Measurements from ENCODE around the gene MAP2K3.

Gene MAP2K3

DNA sequence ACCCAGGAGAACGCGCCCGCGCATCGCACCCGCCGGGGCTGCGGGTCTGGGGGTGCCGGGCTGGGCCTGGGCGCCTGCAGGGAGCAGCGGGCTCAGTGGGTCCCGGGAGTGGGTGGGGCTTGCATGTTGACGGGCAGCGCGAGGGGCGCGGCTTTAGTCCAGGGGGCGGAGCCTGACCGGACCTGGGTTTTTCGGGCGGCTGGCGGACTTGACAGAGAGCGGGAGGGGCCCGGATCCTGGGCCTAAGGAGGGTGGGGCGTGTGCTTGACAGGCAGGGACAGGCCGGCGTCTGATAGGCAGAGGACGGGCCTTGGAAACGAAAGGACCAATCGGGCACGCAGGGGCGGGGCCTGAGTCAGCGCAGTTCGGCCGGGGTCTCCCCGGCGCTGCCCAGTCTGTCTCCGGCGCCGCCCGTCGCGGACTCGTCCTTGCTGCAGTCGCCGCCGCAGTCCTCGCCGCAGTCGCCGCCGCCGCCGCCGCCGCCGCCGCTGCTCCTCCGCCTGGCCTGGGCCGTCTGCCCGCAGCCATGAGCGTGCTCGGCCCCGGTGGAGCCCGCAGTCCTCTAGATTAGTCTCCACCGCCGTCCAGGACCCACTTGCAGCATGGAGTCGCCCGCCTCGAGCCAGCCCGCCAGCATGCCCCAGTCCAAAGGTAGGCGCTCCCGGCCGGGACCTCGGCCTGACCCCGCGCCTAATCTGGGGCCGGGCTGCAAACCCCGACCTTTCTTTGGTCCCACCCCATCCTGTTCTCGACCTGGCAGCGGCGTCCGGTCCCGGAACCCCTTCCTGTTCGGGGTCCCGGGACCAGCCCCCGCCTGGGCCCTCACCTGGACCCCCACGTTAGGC, at the start of gene MAP2K3:
MAP2K3 (plus strand) TSS at position 393 of the 845 bp plus-strand sequence; CDS start at position 603, 210 bp downstream.
- DNase-seq, result peak; percentile 98

DNA sequence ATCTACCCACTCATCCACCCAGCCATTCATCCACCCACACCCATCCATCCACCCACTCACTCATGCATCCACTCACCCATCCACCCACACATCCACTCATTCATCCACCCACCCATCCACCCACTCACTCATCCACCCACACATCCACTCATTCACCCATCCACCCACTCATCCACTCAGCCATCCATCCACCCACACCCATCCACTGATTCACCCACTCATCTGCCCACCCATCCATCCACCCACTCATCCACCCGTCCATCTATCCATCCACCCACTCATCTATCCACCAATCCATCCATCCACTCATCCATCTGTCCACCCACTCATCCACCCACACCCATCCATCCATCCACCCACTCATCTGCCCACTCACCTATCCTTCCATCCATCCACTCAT, 48.6 kb upstream of the MAP2K3 start:
- DNase-seq, result no peak

DNA sequence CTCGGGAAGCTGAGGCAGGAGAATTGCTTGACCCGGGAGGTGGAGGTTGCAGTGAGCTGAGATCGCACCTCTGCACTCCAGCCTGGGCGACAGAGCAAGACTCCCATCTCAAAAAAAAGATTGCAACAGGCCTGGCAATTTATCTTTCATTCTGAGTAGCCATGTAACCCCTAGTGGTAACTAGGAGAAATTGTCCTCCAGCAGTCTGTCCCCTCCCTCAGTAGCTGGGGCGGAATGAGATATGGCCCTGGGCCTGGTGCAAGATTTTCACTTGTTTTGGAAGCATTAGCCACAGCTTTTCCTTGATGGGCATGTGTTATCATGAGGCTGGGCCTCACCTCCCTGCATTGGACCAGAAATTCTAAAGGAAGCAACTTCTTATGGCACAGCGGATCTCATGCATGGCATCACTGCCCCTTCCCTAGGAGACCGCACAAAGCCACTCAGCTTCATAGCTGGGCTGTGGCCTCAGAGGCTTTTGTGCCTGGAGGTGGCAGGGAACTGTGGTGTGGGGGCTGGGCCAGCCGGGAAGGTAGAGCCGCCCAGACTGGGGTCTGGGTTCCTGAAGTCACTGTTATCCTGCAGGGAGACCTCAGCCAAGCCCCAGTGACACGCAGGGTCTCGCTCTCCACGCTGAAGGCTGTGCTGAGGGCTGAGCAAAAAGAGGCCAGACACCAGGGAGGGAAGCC, 44.7 kb upstream of the MAP2K3 start:
- DNase-seq, result no peak

DNA sequence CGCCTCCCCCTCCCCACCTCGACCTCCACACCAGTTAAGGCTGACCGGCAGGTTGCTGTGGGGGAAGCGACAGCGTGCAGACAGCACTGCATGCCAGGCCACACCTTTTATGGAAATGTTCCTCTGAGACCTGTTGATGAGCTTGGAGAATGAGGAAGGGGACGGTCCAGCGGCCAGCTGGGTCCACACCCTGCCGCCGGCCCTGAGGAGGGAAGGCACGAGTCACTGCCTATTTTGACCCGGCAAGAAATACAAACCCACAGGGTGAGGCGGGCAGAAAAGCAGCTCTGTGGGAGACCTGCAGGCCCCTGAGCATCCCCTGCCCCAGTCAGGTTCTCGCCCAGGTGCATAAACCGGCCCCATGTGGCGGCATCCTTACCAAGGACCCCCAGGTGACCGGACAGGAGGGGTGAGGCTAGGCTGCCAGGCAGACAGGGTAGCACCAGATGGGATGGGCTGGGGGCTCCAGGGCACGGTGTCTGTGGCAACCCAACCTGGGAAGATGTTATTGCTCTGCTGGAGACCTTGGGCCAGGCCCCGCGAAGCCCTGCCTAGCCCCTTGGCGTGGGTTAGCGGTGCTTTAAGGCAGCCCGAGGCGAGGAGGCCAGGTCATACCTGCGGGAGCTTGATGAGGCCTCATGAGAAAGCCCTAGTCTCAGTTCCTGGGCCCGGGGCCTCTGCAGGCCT, 44.0 kb upstream of the MAP2K3 start:
- no peak for DNase-seq

DNA sequence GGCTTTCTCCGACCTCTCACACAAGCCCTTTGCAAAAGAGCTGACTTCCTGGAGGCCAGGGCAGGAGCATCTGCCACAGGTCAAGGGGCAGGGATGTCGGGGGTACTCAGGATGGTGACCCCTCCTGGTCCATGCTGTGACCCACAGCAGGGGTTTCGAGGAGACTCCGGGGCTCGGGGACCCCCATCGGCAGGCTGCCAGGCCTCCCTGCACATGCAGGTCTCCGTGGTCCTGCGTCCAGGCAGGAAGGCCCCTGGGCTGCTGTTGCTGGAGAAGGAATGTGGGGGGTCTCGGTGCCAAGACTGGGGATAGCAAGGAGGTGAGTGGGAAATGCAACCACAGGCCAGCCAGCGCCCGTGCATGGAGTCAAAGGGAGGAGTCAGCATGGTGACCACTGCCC, 42.9 kb upstream of the MAP2K3 start:
- DNase-seq, result no peak

DNA sequence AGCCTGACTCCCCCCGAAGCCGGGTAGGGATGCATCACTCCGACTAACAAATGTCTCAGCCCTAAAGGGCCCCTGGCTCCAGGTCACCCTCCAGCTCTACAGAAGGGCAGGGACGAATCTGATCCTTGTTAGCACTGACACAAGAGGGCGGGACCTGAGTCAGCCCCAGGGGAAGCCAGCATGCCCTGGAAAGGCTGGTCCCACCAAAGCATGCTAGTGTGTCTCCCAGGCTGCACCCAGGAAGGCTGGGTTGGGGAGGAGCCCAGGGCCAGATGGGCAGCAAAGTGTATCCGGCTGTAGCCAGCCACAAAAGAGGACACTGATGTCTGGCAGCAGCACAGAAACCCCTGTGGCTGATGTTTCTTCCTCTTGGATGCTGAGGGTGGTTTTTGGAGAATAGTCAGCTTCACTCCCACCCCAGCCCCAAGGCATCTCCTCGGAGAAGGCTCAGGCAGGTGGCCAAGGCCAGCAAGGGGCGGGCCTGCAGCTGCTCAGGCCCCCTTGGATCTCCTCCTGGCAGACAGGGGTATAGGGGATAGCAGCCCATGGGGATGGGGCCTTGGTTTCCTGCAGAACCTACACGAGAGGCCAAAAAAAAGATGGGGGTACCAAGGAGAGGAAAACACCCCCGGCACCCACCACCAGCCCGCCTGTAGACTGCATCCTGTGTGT, 42.3 kb upstream of the MAP2K3 start:
- no peak for DNase-seq

DNA sequence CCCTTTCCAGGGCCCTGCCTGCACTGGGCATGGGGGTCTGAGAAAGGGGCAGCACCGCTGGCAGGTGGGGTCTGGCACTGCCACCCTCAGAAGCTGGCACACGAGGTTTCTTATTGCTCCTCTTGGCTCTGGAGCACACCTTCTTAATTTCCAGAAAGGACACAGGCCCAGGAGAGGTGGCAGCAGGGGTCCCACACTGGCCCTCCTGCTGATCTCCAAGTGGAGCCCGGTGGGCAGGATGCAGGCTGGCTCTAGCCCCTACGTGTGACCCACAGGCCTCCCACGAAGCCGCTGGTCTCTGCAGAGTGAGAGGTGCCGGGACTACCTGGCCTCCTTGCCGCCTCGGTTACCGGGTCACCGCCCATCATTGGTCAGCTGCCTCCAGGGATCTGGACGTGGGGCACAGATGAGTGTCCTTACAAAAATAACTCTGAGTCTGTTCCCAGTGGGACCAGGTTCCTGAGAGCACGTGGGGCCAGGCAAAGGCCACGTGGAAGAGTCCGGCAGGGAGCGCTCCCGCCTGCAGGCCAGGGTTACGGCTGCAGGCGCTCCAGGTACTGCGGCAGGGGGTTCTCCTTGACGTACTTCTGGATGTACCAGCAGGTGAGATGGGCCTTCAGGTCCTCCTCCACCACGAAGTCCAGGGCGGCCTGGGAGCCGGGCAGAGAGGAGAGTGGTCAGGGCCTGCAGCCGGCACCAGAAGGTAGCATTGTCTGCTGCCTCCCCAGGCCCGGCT, 41.6 kb upstream of the MAP2K3 start:
- DNase-seq, result no peak

DNA sequence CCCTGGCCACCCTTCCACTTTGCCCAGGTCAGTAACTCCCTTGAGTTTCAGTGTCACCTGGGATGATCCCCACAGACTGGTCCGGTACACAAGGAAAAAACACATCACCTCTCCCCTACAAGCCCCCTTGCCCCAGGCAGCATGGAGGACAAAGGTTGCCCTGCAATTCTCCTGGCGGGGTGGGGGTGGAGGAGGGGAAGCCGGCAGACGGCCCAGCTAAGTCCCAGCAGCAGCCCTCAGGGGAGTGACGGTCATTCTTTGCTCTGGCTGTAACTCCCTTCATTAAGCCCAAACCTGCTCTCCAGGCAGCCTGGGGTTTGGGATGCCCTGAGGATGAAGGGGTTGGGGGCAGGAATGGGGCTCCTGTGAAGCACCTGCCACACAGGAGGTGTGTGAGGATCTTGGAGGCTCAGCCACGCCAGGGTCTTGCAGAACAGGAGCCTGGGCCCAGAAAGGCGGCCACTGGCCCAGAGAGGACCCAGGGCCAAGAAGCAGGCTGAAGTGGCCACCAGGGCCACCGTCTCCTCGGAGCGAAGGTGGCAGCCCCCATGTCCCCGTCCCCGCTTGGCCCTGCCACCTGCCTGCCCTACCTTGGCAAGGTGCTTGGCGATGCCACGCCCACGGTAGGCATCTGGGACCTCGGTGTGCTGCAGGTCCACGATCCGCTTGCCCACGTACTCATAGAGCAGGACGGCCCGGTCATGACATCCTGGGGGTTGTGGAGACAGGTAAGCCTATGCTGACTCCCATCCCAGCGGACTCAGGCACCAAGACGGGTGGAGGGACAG, 40.8 kb upstream of the MAP2K3 start:
- DNase-seq, result no peak

DNA sequence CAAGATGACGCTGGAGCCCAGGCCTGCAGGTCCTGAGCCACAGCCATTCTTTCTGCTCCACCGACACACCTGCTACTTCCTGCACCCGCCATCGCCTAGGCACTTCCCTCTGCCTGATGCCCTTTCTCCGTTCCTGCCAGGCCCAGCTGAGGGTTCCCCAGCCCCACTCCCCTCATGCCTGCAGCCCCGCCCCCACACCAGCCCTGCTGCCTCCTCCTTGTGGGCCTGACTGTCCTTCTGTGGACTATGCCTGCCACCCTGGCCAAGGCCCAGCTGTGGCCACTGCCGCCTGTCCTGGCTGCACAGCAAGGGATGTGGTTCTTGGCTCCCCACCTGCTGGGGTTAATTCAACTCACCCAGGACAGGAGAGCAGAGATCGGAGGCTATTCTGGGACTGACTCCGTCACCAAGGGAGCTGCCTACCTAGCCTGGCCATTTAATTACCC, 38.8 kb upstream of the MAP2K3 start:
- DNase-seq, result no peak

DNA sequence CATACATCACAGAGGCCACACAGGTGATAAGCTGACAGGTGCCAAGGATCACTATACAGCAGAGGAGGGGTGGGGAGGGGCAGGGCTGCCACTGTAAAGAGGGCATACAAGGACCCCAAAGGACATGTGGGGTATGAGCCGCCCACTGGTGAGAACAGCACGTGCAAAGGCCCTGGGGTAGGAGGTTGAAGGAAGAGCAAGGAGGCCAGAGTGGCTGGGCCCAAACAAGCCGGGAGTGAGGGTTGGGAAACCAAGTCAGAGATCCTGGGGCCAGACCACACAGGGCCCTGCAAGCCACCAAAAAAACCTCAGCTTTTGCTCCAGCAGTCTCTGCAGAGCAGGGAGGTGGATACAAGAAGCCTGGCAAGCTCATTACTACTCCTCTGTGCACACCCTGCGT, 37.8 kb upstream of the MAP2K3 start:
- no peak for DNase-seq

DNA sequence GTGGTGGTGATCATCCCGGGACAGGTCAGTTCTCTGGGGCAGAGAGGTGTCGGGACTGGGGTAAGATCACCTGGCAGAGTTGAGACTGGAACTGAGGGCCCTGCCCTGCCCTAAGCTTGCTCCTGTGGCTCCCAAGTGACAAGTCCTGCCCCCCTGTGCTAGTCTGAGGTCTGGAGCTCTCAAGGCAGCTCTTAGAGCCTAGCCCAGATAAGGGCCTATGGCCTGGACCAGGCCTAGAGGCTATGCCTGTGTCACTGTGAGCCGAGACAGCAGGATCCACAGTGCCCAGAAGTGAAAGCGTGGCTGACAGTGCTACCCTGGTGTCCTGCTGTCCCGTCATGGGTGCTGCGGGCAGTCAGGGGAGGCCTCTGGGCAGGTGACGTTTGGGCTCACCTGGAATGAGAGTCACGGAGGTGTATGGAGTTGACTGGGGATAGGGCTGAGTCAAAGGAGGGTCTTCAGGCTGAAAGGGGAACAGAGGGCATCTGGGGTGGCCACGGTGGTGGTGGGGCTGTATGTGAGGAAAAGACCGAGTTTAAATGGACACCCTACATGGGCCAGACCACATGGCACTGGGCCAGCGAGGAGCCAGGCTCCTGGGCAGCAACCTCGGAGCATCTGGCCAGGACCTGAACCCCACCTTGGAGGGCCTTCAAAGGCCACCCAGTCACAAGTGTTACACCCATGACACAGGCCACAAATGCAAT, 36.8 kb upstream of the MAP2K3 start:
- DNase-seq, result no peak

DNA sequence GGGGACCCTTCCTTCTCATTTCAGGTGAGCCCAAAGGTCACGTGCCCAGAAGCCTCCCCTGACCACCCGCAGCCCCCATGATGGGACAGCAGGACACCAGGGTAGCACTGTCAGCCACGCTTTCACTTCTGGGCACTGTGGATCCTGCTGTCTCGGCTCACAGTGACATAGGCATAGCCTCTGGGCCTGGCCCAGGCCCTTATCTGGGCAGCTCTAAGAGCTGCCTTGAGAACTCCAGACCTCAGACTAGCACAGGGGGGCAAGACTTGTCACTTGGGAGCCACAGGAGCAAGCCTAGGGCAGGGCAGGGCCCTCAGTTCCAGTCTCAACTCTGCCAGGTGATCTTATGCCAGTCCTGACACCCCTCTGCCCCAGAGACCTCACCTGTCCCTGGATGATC, 36.0 kb upstream of the MAP2K3 start:
- DNase-seq, result no peak

DNA sequence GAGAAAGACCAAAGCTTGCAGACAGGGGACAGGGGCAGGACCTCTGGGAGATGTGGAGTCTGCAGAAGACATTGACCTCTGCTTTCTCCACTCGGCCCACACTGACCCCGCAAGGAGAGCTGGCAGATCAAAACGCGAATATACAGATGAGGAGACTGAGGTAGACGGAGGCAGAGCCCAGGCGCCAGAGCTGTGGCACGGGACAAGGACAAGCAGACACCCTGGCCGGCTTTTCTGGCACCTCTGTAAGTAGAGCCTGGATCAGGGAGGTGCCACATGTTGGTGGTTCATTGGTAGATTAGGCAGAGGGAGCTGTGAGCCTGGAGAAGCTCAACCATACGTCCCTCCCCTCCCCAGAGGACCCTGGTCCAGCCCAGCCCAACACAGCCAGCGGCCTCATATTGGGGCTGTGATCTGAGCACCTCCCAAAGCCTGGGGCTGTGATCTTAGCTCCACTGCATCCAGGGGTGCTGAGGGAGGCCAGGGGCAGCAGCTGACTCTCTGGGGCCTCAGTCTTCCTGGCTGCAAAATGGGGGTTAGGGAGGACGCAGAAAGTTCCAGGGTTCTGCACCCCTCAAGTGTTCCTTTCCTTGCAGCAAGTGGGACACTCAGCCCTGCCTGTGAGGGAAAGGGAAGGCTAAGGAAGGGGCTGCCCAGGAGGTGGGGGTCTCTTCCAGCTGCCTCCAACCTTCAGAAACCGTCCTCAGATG, 35.3 kb upstream of the MAP2K3 start:
- DNase-seq, result no peak

DNA sequence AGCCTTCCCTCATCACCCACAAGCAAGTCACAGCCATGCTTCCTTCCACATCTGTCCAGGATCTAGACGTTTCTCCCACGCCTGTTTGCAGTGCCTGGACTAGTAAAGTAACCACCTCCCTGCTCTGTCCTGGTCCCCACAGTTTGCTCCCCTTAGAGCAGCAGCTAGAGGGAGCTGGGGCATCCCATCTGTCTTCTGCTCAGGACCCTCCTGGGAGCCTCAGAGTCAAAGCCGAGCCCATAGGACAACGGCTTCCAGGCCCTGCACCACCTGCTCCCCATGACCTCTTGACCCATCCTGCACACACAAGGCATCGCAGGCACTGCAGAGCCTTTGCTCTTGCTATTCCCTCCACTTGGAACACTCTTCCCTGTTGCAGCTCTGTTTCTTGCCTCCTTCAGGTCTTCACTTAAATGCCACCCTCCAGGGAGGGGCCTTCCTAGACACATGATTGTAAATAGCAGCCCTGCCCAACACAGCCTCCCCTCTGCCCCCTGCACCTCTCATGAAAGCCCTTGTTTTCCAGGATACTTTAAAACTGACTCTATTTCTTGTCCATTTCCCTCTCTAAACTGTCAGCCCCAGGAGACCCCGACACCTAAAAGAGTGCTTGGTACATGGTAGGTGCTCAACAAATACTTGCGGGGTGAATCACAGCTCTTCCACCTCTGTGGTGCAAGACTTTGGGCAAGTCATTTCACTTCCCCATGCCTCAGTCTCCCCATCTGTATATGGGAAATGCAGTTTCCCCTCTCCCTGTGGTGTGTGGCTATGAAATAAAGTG, 34.4 kb upstream of the MAP2K3 start:
- no peak for DNase-seq

DNA sequence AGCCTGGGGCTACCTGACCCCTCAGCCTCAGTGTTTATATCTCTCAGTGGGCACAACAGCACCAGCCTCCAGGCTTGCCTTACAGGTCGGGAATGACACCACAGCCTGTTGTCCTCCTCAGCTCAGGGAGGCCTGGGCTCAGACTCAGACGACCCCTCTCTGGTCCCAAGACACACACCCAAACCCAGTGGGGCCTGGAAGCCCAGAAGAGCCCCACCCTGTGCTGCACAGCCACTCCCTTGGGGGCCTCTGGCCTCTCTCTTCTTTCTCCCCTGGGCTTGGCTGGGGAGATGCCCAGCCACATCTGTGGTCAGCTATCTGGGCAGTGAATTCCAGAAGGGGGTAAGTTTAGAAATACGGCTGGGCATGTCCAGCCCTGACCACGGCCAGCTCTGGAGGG, 33.7 kb upstream of the MAP2K3 start:
- no peak for DNase-seq

DNA sequence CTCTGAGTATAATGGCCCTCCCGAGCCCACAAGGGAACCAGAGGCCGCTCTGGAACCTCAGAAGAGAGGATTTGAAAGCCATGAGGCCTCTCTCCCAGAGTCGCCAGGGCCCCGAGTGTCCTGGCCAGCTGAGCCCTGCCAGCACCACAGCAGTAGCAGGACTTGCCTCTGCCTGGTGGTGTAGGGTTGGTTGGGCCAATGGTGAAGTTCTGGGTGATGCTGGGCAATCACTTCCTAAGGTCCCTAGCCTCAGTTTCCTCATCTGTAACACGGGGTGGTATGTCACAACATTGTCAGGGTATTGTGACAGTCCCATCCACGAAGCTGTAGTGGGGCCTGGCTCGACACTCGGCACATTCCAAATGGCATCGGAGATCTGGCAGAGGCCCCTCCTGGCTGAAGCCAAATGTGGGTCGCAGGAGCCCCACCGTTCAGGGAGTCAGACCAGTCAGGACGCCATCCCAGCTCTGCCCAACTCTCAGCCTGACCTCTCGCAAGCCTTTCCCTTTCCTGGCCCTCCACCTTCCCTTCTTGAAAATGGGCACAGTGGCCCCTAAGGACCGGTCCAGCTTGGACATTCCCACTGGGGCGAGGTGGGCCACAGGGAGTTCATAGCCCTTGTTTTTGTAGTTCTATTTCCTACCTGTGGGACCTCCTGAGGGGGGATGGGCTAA, 33.0 kb upstream of the MAP2K3 start:
- DNase-seq, result no peak

DNA sequence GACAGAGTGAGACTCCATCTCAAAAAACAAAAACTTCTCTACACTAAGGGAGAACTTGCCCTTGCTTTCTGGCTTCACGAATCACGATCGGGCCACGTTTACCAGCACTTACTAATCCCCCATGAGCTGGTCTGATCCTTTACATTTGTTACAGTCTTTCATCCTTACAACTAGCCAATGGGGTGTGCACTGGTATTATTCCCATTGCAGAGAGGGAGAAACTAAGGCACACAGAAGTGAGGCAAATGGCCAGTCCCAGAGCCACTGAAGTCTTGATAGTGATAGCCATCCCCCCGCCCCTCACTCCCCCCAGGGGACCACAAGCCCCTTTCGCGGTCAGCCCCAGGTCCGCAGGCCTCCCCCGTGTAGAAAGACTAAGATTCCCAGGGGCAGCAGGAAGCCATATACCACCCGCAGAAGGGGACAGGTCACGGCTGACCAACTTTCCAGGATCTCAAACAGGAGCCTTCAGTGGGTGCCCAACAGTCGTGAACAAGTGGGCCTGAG, 32.2 kb upstream of the MAP2K3 start:
- DNase-seq, result no peak

DNA sequence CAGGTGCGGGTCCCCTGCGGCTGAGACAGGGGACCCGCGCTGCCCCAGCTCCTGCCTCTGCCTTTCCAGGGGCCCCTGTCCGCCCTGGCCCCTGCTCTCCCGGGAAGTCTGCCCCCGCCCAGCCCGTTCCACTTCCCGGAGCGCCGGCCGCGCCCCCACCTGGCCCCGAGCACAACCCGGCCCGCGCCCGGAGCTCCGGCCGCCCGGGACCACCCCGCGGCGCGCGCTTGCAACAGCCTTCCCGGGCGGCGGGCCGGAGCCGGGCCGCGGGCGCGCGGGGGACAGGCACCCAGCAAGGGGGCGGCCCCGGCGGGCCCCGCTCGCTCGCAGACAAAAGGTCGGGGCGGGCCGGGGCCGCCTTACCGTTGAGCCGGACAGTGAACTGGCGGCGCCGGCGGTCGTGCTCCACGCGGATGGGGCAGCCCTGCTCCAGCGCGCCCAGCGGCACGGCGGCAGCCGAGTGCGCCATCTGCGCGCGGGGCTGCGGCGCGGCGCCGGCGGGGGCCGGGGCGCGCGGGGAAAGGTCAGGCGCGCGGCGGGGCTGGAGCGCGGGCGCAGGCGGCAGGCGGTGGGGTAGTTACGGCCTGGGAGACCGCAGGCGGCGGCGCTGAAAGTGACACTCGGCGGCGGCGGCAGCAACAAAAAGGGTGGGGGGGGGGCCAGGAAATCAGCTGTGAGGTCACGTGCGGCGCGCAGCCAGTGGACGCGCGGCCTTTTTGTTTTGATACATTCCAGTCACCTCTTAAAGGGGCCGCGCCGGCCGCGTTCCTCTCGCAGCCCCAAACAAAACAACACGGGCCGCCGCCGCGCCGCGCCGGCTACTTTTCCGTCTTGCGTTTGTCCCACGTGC, 31.5 kb upstream of the MAP2K3 start, which contains the start of gene NATD1:
NATD1 (minus strand) TSS at position 615 of the 850 bp plus-strand sequence; CDS start at position 469, 146 bp downstream.
- DNase-seq, result peak; percentile 83
